GM18508 (cell line): Measurements from ENCODE around the gene CNN2.
"Not testable (repeated sequence)": the region's sequence is repeated elsewhere in the genome, so short reads cannot be mapped to it uniquely, and the experiment has no call there.

ENCODE experiments used
- ATAC-seq: cut with Tn5 transposase; IDR thresholded peaks from one replicate; pipeline ENCODE4 v1.9.1; 2021; ENCODE audit warnings: moderate number of reproducible peaks; ENCODE audit not compliant: insufficient read depth, unreplicated experiment

The CNN2 gene

DNA sequence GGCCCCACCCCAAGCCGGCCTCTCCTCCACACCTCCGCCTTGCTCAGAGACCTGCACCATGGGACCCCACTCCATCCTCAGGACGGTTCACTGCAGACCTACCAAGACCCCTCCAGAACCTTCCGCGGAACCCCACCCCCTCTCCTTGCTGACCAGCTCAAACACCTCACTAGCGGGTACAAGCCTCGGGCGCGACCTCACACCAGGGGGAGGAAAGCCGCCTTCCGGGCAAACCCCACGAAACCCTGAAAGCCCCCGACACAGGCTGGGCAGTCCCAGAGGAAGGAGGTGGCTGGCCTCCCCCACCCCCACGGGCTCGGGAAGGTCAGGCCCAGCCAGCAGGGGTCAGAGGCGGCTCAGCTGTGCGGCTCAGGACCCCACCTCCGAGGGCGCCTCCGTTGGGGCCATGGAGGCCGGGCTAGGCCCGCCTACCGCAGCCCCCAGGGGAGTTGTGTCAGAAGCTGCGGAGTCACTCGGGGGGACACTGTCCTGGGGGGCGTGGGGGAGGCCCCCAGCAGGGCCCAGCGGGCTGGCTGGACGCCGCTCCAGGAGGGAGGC is 16.3 kb upstream of the CNN2 start:
- no peak for ATAC-seq

DNA sequence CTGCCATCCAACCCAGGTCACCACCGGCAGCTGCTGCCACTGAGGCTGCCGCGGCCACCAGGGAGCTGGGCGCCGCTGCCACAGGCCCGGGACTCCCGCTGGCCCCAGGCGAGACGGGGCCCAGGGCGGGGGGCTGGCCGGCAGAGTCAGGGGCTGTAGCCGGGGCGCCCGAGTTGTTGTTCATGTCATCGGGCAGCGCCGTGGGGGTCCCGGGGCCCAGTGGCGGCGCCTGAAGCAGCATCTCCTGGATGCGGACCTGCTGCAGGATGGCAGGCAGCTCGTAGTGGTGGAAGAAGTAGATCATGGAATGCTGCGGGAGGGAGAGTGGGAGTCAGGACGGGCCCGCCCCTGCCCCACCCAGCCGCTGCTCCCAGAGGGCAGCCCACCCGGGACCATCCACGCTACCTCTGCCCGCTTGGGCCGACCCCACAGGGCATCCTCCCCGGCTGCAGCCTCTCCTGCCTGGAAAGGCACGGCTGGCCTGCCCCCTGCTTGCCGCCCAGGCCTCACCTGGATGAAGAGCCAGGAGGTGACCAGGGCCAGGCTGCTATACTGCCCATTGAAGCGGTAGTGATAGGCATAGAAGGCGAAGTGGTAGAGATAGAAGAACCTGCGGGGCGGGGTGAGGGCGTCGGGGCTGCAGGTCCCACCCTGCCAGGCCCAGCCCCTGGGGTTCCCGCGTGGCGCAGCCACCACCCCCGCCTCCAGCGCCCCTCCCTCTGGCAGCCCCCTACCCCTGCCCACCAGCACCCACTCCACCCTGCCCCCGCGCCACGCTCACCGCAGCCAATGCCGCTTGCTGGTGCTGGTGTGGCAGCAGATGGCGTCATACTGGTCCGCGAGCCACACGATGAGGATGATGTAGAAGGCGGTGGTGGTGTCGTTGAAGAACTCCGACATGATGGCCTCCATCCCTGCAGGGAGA is 15.6 kb upstream of the CNN2 start:
- no peak for ATAC-seq

DNA sequence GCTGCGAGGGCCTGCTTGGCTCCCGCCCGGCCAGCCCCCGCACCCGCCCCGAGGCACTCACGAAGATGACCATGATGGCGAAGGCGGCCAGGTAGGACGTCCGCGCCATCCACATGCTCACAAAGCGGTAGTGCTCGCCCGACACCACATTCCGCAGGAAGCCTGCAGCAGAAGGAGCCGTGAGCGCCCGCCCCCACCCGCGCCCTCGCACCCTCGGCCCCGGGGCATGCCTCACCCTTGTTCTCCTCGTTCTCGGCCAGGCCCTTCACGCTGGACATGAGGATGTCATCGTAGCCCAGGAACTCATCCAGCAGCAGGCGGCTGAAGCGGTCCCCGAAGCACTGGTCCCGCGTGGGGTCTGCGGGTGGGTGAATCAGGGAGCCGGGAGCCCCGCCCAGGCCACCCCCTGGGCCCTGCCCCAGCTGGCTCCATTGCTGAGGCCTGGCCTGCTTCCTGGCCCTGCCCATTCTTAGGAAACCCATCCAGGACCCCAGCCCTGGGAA is 14.5 kb upstream of the CNN2 start:
- ATAC-seq = no peak

DNA sequence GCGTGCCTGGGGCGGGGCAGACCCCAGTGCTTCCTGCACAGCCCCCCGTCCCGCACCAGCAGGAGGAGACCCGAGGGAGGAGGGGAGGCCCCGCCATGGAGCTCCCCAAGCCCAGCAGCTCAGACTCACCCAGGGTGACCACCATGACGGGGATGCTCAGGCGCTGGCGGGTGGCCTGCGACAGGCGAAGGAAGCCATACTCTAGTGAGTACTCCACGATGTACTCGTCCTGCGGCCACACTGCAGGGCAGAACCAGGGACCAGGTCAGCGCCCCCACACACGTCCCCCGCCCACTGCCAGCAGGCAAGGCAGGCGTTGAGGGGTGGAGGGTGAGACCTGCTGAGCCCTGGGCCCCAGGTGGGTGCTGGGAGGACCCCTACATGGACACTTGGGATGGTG is 14.1 kb upstream of the CNN2 start:
- ATAC-seq = no peak

DNA sequence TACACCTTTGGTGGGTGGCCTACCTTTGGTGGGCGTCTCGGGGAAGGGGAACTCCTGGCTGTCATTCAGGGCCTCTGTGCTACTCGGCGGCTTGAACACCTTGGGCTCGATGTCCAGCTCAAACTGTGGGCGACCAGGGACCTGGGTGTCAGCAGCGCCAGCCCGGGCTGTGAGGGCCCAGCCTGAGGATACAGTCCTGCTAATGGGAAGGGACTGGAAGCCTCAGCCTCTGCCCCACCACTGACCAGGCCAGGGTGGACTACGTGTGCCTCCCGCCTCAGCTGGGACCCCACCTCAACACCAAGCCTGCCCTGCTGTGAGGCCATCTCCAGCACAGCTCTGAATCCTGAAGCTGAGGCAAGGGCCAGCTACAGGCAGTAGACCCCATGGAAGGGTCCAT is 13.2 kb upstream of the CNN2 start:
- no peak for ATAC-seq

DNA sequence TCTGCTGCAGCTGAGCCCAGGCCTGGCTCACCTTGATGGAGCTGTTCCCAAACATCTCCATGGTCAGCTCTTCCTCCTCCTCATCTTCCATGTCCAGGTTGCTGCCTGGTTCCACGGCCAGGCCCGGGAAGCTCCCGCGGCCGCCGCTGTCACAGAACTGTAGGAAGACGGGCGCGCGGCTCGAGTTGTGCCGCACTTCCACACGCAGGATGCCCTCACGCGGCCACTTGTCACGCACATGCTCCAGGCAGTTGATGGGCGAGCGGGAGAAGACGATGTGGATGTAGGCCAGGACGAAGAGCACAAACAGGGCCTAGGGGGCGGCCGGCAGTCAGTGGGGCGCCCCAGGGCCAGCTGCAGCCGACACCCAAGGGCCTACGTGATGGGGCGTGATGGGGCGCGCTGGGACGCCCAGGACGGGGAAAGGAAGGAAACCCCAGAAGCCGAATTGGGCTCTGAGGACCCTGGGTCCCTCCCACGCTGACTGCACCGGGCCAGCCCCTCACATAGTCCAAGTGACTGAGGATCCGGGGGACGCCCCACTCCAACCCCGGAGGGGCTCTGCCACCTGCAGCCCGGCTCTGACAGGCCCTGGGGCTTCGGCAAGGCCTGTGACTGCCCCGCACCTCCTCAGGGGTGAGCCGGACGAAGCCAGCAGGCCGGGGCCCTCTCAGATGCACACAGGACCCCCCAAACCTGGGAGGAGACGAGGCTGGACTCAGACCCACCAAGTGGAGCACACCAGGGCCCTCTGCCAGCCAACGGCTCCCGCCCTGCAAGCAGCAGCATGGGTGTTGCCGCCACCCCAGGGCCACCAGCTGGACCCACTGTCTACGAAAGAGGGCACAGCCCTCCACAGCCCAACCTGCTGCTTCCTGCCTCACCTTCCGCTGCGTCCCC is 12.0 kb upstream of the CNN2 start:
- no peak for ATAC-seq

DNA sequence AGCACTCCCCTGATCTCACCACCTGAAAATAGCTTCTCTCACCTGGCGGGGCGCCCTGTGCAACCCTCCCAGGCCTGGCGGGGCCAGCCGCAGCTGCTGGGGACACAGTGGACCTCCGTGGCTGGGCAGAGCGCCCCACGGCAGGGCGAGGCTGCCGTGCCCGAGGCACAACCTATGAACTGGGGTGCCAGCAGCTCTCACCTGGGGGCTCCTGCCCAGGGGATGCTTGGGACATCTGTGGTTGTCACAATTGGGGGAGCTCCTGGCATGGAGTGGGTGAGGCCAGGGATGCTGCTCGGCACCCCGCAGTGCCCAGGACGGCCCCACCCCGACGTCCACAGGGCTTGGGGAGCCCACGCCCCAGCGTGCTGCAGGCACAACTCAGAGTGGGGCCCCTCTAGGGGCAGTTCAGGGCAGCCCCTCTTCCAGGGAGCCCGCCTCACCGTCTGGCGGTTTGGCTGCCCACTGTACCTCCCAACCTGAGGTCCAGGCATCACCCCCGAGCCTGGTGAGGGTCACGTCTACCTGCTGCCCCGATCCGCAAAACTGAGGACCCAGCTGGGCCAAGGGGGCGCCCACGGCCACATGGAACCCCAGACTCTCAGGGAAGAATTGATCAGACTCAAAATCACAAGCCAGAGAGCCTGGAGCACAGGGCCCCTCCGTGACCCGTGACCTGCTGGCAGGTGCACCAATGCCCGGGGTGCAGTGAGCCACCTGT is 11.2 kb upstream of the CNN2 start:
- no peak for ATAC-seq

DNA sequence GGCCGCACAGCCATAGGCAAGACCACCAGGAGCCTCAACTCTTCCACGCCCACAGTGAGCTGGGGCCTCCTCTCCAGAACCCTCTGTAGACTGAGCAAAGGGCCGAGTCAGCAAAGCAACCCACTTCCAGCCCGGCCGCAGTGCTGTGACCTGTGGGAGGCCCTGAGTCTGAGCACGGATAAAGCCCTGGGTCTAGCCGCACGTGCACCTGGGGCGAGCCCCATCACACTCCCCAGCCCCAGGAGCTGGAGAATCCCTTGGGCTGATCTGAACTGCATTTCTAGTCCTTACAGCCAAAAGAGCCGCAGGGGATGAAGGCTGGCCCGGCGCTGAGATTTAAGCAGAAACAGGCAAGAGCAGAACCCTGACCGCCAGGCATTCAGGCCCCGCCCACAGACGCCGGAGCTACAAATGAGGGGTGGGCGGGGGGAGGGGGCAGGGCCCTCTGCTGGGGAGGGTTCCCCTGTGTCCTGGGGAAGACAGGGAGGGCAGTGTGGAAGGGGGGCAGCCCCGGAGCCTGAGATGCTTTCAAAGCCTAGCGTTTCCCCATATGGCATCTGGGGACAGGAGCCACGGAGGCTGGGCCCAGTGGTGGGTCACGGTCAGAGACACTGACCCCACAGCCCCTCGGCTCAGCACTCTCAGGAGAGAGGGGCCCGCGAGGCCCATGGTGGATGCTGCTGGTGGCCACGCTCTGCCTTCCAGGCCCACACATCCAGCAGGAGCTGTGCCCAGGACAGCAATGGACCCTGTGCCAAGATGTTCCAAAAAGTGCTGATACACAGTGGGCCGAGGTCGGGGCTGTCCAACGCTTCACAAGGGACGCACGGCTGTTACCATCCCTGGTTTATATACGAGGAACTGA is 10.4 kb upstream of the CNN2 start:
- ATAC-seq = no peak

DNA sequence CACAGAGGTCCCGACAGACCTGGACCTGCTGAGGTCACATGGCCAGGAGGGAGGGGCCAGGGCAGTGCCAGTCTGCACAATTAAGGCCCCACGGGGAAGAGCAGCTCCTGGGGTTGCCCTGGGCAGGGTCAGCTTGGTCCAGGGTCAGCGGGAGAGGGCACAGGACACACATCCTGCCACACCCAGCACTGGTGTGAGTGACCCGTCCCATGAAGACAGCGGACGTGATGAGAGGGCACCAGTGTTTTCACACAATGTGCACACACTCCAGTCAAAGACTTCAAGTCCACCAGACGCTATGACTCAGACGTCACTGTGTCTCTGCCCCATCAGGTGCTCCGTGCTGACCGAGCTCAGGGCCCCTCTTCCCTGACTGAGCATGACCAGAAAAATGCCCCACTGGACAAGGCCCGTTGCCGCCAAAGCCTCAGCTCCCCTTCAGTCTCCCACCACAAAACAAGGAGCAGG is 9.7 kb upstream of the CNN2 start:
- ATAC-seq = no peak

DNA sequence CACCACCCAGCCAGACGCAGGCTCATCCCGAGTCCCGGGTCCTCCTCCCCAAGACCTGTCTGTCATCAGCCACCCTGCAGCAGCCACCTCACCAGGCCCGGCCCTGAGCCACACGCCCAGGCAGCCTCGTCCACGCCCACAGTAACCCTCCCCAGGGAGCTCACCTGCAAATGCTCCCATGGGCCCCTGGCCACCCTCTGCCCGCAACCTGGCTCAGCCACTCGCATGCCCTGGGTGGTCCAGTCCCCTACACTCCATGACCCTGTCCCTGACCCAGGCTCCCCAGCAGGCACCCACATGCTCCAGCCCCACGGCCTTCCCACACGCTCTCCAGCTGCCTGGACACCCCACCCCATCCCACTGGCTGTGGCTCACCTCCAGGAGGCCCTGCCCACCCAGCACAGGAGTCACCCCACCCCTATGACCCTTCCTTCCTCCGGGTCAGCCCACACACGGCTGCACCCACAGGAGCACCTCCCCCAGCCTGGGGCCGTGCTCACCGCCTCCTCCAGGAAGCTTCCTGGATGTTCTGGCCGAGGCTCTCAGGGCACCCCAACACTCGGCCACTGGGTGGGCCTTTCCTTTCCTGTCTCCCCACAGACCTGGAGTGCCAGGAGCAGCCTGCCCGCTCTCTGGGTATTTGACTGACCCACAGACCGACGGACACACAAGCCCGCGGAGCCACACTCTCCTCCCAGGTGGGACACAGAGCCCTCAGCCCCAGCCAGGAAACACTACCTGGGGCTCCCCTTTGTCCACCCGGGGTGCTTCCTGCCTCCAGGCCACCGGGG is 9.1 kb upstream of the CNN2 start:
- no peak for ATAC-seq

DNA sequence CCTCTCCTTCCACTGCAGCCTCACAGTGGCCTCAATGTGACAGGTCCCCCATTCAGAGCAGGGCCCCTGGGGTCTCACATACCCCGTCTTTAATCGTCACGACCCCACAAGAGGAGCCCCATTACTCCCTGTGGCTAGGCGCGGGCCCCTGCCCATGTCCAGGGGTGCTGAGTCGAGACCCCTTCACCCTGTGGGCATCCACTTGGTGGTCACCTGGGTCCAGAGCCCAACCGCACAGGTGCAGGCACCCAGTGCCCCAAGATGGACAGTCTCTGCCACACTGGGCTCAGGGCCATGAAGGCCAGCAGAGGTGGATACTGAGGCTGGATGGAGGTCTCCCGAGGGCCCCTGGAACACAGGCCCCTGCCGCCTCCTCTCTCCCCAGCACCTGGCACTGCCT is 8.5 kb upstream of the CNN2 start:
- ATAC-seq = no peak

DNA sequence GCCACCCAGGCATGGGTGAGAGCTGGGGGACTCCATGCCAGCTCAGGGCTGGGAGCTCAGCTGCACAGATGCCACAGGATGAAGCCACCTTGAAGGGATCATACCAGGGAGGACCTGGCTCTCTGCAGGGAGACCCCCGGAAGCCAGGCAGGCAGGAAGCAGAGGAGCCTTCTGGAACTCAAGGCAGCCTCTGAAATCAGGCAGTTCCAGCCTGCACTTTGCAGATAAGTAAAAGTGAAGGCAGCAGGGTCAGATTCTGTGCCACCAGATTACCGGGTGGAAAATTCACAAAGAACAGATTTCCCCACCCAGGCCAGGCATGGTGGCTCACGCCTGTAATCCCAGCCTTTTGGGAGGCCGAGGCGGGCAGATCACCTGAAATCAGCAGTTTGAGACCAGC is 8.0 kb upstream of the CNN2 start:
- ATAC-seq = no peak

DNA sequence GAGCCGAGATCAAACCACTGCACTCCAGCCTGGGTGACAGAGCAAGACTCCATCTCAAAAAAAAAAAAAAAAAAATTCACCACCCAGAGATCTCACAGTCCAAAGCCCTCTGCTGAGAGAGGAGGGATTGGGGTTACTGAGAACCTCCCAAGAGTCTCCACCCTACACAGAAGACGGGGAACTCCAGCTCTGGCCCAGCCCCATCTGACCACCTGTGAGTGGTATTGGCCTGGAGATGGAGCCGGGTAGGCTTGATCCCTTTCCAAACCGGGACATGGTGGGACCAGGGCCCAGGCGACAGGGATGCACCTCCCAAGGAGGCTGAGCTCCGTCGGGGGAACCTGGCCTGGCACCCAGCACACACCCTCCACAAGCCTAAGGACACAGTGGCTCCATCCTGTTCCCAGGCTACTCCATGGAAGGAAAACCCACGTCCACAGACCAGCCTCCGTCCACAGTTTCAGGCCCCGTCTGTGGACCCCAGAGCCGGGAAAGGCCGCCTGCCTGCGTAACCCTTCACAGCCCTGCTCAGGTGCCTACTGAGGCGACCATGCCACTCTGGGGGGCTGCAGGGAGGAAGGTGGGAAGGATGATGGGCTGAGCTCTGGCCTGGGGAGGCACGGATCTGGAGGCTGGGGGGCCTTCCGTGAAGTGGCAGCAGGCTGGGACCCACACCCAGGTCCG is 7.3 kb upstream of the CNN2 start:
- ATAC-seq = no peak

DNA sequence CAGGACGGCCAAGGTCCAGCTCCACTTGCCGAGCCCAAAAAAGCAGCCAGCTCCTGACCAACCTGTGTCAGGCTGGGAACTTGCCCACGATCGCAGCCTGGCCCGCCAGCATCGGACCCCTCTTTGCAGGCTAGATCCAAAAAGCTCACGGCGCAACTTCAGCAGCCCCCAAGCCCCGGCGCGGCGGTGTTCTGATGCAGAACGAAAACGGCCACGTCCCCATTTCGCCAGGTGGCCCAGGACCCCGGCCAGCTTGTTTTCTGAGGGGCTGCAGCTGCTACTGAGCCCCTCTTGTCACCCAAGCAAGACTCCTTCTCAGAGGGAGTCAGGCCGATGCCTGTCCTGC is 6.8 kb upstream of the CNN2 start:
- no peak for ATAC-seq

DNA sequence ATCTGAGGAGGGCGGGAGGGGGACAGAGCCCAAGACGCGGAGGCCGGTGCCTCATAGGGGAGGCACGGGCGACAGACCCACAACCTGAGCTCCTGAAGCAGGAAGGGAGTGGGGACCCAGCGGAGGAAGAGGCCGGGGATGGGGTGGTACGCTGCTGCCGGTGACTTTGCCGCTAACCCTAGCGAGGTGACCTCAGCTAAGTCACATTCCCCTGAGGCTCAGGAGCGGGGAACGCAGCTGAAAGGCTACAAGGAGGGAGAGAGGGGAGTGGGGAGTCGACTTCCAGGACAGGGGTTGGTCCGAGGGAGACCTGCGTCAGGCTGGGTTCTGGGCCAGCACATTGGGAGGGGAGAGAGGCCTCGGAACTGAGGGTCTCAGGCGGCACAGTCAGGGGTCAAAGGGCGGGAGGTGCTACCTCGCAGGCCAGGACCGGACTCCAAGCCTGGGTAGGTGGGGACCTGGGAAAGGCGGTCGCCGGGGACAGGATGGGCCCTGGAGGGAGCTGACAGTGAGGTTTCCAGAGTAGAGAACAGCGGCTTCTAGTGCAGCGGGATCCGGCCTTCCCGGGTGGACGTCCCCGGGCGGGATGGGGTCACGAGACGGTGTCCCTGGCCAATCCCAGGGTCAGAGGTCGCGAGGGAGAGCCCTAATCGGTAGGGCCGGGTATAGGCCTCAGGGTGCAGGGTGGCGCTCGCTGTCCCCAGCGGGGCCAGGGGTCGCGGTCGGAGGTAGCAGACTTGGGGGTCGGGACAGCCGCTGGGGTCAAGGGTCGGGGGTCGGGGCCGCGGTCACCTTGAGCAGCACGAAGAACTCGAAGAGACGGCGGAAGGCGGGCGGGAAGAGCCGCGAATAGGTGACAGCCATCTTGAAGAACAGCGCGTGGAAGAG is 6.2 kb upstream of the CNN2 start:
- ATAC-seq = no peak

DNA sequence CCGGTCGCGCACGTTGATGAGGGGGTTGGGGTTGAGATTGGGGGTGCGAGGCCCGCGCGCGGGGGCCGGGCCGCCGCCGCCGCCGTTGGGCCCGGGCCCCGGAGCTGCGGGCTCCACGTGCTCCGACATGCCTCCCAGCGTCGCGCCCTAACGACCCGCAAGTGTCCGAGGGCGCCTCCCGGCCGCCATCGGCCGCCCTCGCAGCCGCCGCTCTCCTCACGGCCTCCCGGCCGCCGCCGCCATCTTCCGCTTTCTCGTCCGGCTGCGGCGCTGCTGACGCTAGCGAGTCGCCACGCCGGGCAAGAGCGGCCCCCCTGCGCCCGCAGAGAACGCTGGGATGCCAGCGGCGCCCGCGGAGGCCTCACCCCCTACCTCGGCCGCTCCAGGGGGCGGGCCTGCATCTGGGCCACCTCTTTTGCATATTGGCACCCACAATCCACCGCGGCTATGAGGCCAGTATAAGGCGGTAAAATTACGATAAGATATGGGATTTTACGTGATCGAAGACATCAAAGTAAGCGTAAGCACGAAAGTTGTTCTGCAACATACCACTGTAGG is 5.5 kb upstream of the CNN2 start, which contains the start of gene TMEM259:
Gene TMEM259, minus strand, starts transcription at position 256 of the 558 bp plus-strand sequence. Its CDS starts 127 bp downstream, at position 129.
- peak; percentile 41 for ATAC-seq

DNA sequence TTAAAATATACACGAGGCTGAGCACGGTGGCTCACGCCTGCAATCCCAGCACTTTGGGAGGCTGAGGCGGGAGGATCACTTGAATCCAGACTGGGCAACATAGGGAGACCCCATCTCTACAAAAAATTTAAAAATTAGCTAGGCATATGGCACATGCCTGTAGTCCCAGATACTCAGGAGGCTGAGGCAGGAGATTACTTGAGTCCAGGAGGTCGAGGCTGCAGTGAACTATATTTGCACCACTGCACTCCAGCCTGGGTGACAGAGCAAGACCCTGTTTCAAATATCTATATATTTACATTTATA is 2.6 kb upstream of the CNN2 start:
- not testable (repeated sequence) for ATAC-seq
